GM19099 (cell line): ENCODE results near the gene SFI1.

ENCODE experiments used
- POLR2A ChIP-seq: IDR thresholded peaks from 3 replicates; pipeline ENCODE4 v1.6.1; 2011; ENCODE audit warnings: low read depth; ENCODE audit not compliant: insufficient read length; ENCODE audit errors: extremely low read depth

The SFI1 gene

DNA sequence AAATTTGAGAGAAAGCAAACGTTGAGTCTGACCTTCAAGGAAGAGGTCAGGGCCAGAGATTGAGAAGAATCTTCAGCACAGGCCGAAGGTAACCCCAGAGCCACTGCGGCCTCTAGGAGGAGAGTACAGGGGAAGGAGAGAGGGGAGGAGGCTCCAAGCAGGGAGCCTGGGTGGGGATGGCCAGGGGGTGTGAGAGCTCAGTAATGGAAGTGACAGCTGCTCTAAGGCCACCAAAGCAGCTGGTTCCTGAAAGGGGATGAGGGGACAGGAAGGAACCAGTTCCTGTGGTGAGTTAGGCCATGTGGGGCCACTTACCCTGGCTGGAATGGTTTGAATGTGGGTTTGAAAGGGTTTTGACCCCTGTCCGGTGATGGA is 119.6 kb downstream of the SFI1 start:
- TF ChIP-seq POLR2A = no peak

DNA sequence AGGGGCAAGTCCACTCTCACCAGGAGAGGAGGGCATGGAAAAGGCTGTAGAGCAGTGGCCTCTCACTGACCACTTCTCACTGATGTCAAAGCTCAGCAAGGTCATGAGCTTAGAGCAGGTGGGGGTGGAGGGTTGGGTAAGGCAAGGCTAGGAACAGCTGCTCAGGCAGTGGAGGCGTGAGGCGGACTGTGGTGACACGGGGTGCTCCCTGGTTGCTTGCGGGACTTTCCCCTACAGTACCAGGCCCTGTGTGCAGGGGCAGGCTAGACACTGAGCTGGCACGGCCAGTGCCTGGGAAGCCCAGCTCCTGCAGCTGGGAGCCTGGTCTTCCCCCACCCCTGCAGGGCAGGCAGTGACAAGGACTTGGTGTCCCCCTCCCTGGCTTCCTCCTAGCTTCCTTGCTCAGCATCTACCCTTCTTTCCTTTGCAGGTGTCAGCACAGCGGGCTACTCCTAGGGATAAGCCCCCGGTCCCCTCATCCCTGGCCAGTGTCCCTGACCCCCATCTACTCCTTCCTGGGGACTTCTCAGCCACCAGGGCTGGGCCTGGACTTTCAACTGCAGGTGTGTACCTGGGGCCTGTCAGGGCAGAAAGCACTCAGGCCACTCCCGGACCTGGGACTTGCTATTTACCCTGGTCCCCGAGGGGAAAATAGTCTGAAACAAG is 120.1 kb downstream of the SFI1 start:
- TF ChIP-seq POLR2A = peak; percentile 22

DNA sequence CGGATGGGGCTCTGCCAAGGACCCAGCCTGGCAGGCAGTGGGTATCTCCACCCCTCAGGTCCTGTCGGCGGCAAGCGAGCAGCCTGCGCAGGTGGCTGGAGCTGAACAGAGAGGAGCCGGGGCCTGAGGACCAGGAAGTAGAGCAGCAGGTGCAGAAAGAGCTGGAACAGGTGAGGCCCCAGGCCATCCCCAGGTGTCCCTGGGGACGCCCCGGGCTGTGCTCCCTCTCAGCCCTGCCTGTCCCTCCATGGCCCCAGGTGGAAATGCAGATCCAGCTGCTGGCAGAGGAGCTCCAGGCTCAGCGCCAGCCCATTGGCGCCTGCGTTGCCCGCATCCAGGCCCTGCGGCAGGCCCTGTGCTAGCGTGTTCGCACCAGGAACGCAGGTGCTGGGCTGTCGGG is 121.7 kb downstream of the SFI1 start:
- no peak for TF ChIP-seq POLR2A

DNA sequence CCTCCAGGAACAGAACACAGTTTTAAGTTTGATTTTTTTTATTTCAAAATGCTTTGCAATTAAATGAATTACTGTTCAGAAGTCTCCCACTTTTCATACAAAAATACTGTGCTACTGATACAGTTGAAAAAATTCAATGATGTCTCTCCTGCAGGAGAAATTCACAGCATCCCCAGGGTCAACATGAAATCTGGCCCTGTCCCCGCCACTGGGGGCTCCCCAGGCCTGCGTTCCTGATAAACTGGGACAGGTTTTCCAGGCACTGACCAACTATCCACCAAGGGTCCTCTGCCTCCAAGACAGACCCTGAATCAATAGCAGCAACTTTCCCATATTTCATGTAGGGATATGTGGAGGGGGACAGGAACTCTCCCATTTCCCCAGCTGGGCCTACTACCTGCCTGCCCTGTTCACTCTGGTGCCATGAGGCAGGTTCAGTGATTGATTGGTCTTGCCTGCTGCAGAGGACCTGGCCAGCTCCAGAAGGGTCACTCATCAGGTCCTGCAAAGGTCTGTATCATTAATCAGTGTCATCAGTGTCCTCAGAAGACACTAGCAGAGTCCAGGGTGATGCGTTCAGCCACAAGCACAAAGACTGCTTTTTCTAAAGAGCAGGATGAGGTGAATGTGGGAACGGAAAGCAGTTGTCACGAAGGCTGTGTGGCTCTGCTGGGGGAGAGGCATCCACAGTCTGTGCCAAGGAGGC is 122.3 kb downstream of the SFI1 start:
- TF ChIP-seq POLR2A = no peak

DNA sequence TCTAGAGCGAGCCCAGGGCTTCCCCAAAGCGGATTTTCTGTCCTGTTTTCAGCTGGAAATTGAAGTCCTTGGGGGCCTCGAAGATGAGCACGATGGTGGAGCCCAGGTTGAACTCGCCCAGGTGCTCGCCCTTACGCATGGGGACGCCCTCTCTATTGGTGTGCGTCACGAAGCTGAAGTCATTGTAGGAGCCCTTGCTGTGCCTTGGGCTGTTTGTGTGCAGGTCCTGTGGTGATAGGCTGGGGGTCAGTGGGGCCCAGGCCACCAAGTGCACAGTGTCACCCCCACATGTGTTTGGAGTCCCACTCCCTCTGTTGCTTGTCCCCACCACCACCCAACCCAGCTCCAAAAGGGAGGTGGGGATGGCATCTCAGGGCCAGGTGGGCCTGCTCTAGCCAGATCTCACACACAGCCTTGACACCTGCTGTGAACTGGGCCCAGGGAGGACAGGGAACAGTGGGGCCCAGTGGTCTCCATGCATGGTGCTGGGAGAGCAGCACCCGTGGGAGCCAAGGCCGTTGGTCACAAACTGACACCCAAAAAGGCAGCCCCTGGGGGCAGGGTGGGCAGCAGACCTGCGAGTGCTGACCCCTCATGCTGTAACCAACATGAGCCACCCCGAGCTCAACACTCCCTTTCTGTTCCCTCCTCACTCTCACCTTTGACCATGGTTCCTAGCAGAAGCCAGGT is 123.4 kb downstream of the SFI1 start:
- no peak for TF ChIP-seq POLR2A

DNA sequence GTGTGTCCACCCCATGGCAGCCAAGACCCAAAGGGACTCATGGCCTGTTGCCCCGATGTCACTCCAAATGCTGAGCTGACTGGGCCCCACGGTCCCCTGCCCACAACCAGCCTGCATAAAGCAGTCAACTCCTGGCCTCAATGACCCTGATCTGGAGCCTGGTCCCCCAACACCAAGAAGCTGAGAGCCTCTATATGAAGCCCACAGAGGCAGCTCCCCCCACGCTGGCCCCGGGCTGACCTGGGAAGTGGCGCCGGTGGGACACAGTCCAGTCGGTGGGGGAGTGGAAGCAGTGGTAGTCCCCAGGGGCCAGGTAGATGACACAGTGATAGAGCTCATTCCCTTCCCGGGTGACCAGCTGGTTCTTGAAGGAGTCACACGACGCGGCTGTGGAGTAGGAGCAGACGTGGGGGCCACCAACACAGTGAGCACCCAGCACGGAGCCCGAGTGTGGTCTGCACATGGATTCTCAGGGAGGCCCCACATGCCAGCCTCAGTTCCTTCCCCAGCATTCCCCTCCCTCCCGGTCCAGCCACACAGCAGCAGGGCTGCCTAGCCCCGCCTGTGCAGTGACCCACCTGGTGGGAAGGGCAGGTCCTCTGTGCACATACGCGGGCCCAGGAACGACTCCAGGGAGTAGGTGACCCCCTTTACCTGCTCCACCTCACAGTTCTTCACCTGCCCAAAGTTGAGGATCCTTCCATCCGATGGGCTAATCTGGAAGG is 124.6 kb downstream of the SFI1 start:
- TF ChIP-seq POLR2A = no peak

DNA sequence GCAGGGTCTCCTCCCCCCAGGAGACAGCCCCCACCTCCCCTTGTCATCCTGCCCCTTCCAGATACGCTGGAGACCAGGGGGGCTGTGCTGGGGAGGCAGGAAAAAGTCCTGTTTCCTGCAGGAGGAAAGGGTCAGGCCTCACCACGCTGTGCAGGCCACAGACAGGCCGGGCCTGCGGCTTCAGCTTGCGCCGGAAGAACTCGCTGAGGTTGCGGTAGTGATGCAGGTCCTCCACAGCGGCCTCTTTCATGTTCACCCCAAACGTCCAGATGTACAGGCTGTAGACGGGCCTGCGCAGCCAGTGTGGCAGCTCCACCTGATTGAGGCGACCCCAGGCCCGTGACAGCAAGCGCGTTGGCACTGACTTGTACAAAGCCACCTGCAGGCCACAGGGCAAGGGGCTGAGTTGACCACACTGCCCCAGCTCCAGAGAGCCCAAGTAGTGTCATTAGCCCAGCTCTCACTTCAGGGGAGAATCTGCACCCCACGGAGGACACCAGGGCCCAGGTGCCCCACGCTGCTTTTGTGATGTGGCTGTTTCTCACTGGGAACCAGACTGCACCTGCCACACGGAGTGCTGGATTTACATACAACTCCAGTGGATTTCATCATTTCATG is 125.3 kb downstream of the SFI1 start:
- no peak for TF ChIP-seq POLR2A

DNA sequence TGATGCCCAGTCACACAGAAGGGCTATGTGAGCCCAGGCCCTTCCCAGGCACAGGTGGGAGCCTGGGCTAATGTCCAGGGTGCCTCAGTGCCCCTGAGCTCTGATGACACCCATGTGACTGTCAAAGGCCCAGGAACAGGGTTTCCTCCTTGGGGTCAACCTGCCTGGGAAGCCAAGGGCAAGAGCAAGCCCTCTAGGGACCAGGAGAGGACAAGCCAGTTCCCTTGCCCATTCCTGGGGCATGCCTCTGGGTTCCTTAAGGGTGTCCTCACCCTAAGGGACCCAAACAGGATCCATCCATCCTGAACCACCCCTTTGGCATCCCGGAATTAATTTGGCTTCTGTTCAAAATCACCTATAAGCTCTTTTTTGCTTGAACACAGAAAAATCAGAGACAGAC is 126.6 kb downstream of the SFI1 start:
- no peak for TF ChIP-seq POLR2A

DNA sequence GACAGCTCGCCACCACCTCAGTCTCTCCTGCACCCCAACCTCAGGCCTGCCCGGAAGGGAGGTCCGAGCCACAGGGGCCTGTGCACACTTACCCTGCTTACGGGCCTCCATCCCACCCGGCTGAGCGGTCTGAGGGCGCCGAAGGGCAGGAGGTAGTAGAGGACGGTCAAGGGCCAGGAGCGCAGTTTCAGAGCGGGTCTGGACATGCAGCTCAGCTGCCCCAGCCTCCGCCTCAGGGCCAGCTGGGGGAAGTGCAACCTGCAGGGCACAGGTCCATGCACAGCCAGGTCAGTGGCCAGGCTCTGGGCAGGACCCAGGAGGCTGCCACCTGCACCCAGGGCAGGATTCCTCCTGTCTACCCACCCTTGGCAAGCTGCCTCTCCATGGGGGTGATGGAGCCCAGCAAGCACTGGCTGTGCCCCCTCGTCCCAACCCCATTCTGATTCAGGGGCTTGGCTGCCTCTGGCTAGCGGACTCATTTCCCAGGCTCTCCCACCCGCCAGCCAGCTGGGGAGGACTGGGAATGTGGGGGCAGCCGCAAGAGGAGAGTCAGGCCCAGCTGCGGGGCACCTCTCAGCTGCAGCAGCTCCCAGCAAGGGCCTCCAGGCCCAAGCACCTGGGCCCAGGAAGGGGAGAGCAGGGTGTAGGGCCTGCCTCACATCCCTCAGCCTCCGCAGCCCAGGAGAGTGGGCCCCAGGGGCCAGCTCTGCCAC is 127.4 kb downstream of the SFI1 start:
- TF ChIP-seq POLR2A = no peak

DNA sequence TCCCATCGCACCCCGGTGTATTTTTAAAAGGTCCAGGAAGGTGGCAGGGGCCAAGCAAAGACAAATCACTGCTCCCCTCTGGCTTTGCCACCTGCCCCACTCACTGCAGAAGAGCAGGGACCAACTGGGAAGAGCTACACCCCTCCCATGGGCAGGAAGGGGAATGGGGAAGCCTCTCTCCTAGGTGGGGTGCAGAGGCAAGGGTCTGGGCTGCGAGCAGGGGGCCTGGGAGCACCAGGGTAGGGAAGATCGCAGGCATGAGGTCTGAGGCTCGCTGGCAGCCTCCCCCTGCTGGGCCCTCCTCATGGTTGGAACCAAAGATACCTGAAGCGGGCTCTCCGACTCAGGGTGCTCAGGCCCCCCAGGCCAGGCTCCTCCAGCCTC is 128.9 kb downstream of the SFI1 start:
- TF ChIP-seq POLR2A = no peak

DNA sequence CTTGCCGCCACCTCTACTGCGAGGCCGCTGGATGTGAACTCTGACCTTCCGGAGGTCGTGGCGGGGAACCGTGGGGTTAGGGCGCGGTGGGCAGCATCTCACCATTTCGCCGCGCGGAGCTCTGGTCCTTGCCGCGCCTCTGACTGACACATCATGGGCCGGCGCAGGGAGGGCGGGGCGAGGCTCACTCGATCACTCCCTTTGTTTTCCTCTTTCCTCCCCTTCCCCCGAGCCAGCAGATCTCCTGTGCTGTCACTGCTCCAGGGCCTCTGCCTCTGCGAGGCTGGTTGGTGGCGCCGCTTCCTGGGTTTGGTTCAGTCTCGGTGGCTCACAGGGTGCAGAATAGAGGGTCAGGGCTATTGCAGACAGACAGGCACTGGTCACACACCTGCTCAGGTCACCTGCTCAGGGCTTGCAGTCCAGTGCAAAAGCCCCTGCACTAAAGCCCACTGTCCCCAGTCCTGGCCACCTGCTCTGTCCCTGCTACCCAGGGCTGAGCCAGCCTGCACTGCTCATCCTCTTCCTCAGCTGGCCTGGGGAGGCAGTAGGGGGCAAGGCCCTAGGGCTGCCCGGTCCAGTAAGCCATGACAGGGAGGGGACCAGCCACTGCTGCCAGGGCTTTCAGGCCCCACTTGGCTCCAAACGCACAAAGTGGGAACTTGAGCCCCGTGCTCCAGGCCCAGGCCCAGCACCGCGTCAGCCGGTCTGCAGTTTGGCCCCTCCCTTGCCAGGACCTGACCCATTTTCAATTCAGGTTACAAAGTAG is 129.5 kb downstream of the SFI1 start:
- no peak for TF ChIP-seq POLR2A

DNA sequence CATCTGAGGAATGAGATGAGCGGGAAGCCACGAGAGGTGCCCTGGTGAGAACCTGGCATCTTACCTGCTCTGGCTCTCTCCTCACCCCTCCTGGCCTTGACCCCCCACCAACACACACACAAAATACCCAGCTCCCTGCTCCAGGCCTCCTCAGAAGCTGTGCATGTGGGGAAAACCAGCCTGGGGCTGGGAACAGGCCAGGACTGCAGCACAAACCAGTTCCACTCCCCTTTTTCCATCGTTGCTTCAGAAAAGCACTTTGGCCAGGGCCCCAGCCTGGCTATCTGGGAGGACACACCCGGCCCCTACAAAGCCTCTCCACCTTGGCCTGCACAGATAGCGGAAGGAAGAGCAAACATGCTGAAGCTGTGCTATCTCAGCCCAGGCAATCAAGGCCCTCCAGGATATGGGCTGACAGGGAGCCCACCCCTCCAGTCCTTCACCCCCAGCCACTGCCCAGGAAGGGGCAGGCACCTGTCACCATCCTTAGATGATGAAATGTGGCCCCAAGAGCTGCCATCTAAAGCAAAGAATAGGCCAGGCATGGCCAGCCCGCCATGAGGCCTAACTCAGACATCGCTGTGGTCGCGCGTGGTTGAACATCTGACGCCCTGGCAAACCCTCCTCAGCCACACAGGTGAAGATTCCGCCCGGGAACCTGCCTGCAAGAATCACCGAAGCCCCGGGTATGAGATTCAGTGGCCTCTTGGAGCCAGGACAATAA is 130.3 kb downstream of the SFI1 start:
- TF ChIP-seq POLR2A = no peak

DNA sequence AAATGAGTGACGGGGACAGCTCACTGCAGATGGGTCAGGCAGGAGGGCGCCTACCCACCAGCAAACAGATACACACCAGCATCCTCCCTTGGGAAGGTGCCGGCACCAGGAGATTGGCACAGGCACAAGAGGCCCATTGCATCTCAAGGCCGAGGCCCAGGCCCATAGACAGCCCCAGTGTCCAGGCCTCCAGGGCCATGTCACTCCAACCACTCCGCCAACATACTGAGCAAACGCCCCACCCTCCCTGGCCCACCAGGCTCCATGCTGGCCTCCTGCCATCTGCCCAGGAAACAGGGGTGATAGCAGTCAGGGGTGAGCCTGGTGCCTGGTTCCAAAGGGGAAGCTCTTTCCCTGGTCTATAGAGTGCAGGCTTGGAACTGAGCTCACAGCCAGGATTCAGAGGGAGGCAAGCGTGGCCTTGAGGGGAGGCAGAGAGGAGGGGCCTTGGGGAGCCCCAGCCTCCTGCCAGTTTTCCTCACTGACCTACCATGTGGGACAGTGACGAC is 130.9 kb downstream of the SFI1 start:
- no peak for TF ChIP-seq POLR2A

DNA sequence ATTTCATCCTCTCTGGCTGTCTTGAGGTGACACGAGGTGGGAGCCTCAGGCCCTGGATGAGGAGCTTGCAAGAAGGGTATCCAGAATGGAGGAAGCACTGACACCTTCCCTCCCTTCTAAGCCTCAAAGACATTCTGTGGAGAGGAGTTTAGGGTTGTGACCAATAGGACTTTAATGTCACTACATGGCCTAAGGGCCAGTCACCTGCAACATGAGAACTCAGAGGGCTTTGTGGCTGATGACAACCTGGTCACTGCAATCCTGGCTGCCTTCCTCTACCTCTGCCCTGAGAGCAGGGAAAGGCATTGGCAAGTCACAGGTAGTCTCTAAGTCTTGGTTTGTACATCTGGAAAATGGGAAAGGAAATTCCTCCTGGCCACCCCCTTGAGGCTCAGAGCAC is 132.0 kb downstream of the SFI1 start:
- TF ChIP-seq POLR2A = no peak
